HepG2 (cell line): ENCODE measurements around the gene CEBPB. TPM values are rescaled to one million over a fixed set of nuclear protein-coding genes. Genes with fewer than 3 reads are reported as not detected.

Source experiments
- BHLHE40 ChIP-seq: IDR thresholded peaks from 2 replicates; pipeline ENCODE4 v1.6.1; 2011; ENCODE audit warnings: low read length, improper control_type of control experiment
- CREB1 ChIP-seq, 2 experiments: fragments of 450-650 bp in 1 of 2; IDR thresholded peaks; 2 replicates each; pipeline ENCODE4 v1.6.1; 2016 to 2017; ENCODE audit warnings: control low read depth in 1 of 2, mild to moderate bottlenecking in 1 of 2, missing compliant biosample characterization in 1 of 2, missing genetic modification characterization in 1 of 2
- EED ChIP-seq: sonication (generic); formaldehyde crosslinking; IDR thresholded peaks from 2 replicates; pipeline ENCODE4 v1.5.0; 2020; ENCODE audit warnings: mild to moderate bottlenecking, missing genetic modification reagents
- JUN ChIP-seq: sonication (generic); formaldehyde crosslinking; IDR thresholded peaks from 2 replicates; pipeline ENCODE4 v1.4.0; 2020; ENCODE audit warnings: mild to moderate bottlenecking, missing genetic modification reagents
- POGZ ChIP-seq: sonication (generic); formaldehyde crosslinking; IDR thresholded peaks from 2 replicates; pipeline ENCODE4 v1.4.0; 2020; ENCODE audit warnings: mild to moderate bottlenecking, missing genetic modification reagents
- PRDM10 ChIP-seq: sonication (generic); formaldehyde crosslinking; IDR thresholded peaks from 2 replicates; pipeline ENCODE4 v1.4.0; 2020; ENCODE audit warnings: low read depth, missing genetic modification reagents
- REXO4 ChIP-seq: sonication (generic); formaldehyde crosslinking; IDR thresholded peaks from 2 replicates; pipeline ENCODE4 v1.8.0; 2022; ENCODE audit warnings: missing genetic modification reagents, mild to moderate bottlenecking, borderline replicate concordance
- SMAD3 ChIP-seq: sonication (generic); formaldehyde crosslinking; IDR thresholded peaks from 2 replicates; pipeline ENCODE4 v1.4.0; 2020; ENCODE audit warnings: missing genetic modification reagents
- SP5 ChIP-seq: IDR thresholded peaks from 2 replicates; pipeline ENCODE4 v1.6.1; 2016; ENCODE audit warnings: low read depth, borderline replicate concordance
- TCF7 ChIP-seq: sonication (generic); IDR thresholded peaks from 2 replicates; pipeline ENCODE4 v1.6.1; 2016; ENCODE audit warnings: antibody characterized with exemption, low read depth
- ZBTB14 ChIP-seq: sonication (generic); formaldehyde crosslinking; IDR thresholded peaks from 2 replicates; pipeline ENCODE4 v1.4.0; 2020; ENCODE audit warnings: missing genetic modification reagents
- ZBTB39 ChIP-seq: sonication (generic); formaldehyde crosslinking; IDR thresholded peaks from 2 replicates; pipeline ENCODE4 v1.5.0; 2020; ENCODE audit warnings: missing genetic modification reagents
- ZFP82 ChIP-seq: sonication (generic); formaldehyde crosslinking; IDR thresholded peaks from 2 replicates; pipeline ENCODE4 v1.5.1; 2020; ENCODE audit warnings: mild to moderate bottlenecking, missing genetic modification reagents, borderline replicate concordance
- ZKSCAN1 ChIP-seq: fragments of 150-350 bp; IDR thresholded peaks from 2 replicates; pipeline ENCODE4 v1.6.1; 2014; ENCODE audit warnings: low read length
- ZNF3 ChIP-seq: IDR thresholded peaks from 2 replicates; pipeline ENCODE4 v1.7.0; 2017; ENCODE audit warnings: inconsistent platforms
- ZNF34 ChIP-seq: sonication (generic); formaldehyde crosslinking; IDR thresholded peaks from 2 replicates; pipeline ENCODE4 v1.4.0; 2020; ENCODE audit warnings: mild to moderate bottlenecking, missing genetic modification reagents, borderline replicate concordance
- ZNF567 ChIP-seq: sonication (generic); formaldehyde crosslinking; IDR thresholded peaks from 2 replicates; pipeline ENCODE4 v1.8.1; 2023; ENCODE audit warnings: mild to moderate bottlenecking, missing genetic modification reagents, borderline replicate concordance
- ZUFSP ChIP-seq: sonication (generic); formaldehyde crosslinking; IDR thresholded peaks from 2 replicates; pipeline ENCODE4 v1.9.0; 2021; ENCODE audit warnings: missing genetic modification reagents, mild to moderate bottlenecking, borderline replicate concordance
- polyA plus RNA-seq, 8 experiments: library from polyadenylated mRNA; depleted of rRNA in 3 of 8; stranded (reverse) in 7 of 8; unstranded in 1 of 8; fragments of >200 nt; fragmentation: Illumina TruSeq in 4 of 8; extraction: Trizol in 4 of 8; gene quantifications; 2 replicates each; pipeline versions ENCODE4 v1.2.1 to v1.2.3, GENCODE V29; 2011 to 2016; ENCODE audit warnings: low read depth in 4 of 8, missing spikeins in 1 of 8, mixed read lengths in 1 of 8; ENCODE audit not compliant: insufficient read depth in 1 of 8
- total RNA-seq, 5 experiments: library from RNA; depleted of rRNA; stranded (reverse); fragments of >200 nt; fragmentation: Illumina TruSeq; extraction: Trizol; gene quantifications; 2 replicates each; pipeline ENCODE4 v1.2.3, GENCODE V29; 2016; ENCODE audit warnings: low read depth in 1 of 5

Gene CEBPB
- total and polyA plus RNA-seq, 2 of the 13 experiments (the other 11 are each of a cell fraction or from before 2014, with no cell fraction given) = 18.5 to 28.2 TPM

- TF ChIP-seq ZNF567 (CRISPR knock-in tag) (peak; percentile 94), JUN (CRISPR knock-in tag) (peak; percentile 96), ZKSCAN1 (no peak; the same call in none of the 2 replicates), SP5 (CRISPR knock-in tag) (peak; percentile 65), ZNF3 (peak; percentile 53; the same call in 1 of the 2 replicates), ZFP82 (CRISPR knock-in tag) (0 out of 2 replicates have a peak, but pooled peaks have one; percentile 32), EED (CRISPR knock-in tag) (peak; percentile 93), POGZ (peak; percentile 87), ZBTB39 (peak; percentile 87), CREB1 (IDR thresholded peaks at IDR 0.05) (peak; percentile 93), CREB1 (CRISPR knock-in tag; IDR thresholded peaks at IDR 0.05) (peak; percentile 94), TCF7 (peak; percentile 79), BHLHE40 (peak; percentile 76), REXO4 (CRISPR knock-in tag) (no peak), PRDM10 (peak; percentile 84), ZNF34 (CRISPR knock-in tag) (0 out of 2 replicates have a peak, but pooled peaks have one; percentile 57), ZUFSP (CRISPR knock-in tag) (no peak), SMAD3 (CRISPR knock-in tag) (no peak; the same call in 1 of the 2 replicates), ZBTB14 (CRISPR knock-in tag) (no peak; the same call in 1 of the 2 replicates)
Observed at GRCh38 chr20:50165684-50166554, 24.7 kb upstream of the CEBPB start (continued).
